Measurements from ENCODE around the gene DCX. TPM values are rescaled to one million over a fixed set of nuclear protein-coding genes. Genes with fewer than 3 reads are reported as not detected.

DCX gene
- total RNA-seq (under 1 TPM in 1 of 4 donors, not detected in 3; 0.06 TPM), polyA plus RNA-seq (not detected)
- long read RNA-seq, donor 1, result 0 reads
- long read RNA-seq, donor 2, result 0 reads
- long read RNA-seq, donor 3, result 0 reads
- long read RNA-seq, donor 4, result 0 reads

- Histone ChIP-seq H3K4me3 (ENCODE audit: low read length) (no peak within 1 kb of the TSS), H3K27ac (ENCODE audit: low read length) (no peak within 1 kb of the TSS), H3K27me3 (ENCODE audit: control insufficient read depth, insufficient read depth) (no peaks in the 10 kb centered on the region), H3K4me1 (ENCODE audit: control insufficient read depth, insufficient read depth, low read length) (no peaks in the 10 kb centered on the region), H3K9me3 (ENCODE audit: control insufficient read depth, low read length) (no peaks in the 10 kb centered on the region)
- no peak for DNase-seq
- WGBS, result 6% methylated on average over 3 of the region's 3 CpGs
- intact Hi-C loops (cut with DNase I), result no loop called here
- no peak for ATAC-seq
Measured at GRCh38 chrX:111411983-111412382, at the start of gene DCX. Gene DCX, minus strand, starts transcription at chrX:111412192. Its CDS starts 1,794 bp downstream, at chrX:111410398.

- Histone ChIP-seq H3K4me3 (ENCODE audit: low read length) (no peak overlapping the region), H3K4me1 (ENCODE audit: control insufficient read depth, insufficient read depth, low read length) (no peaks in the 10 kb centered on the region), H3K27ac (ENCODE audit: low read length) (no peak overlapping the region), H3K27me3 (ENCODE audit: control insufficient read depth, insufficient read depth) (no peaks in the 10 kb centered on the region), H3K9me3 (ENCODE audit: control insufficient read depth, low read length) (no peaks in the 10 kb centered on the region)
- DNase-seq (no peak), ATAC-seq (no peak)
- intact Hi-C loops (cut with DNase I), result no loop called here
Measured at GRCh38 chrX:111460607-111461006, 48.6 kb upstream of the DCX start.

- Histone ChIP-seq H3K4me3 (ENCODE audit: low read length) (no peak overlapping the region), H3K9me3 (ENCODE audit: control insufficient read depth, low read length) (no peaks in the 10 kb centered on the region), H3K27me3 (ENCODE audit: control insufficient read depth, insufficient read depth) (no peaks in the 10 kb centered on the region), H3K4me1 (ENCODE audit: control insufficient read depth, insufficient read depth, low read length) (no peaks in the 10 kb centered on the region), H3K27ac (ENCODE audit: low read length) (no peak overlapping the region)
- WGBS, result 26% methylated on average over 3 of the region's 3 CpGs
- DNase-seq, result no peak
- intact Hi-C loops (cut with DNase I), result loop anchor here in 1 of 4 donors (10.0 kb wide), 1 partner anchor 182 kb away; no protein-coding TSS in a partner anchor
- no peak for ATAC-seq
Measured at GRCh38 chrX:111447298-111447697, 35.3 kb upstream of the DCX start.

- no peak for DNase-seq
Measured at GRCh38 chrX:111445485-111445884, 33.5 kb upstream of the DCX start.

GRCh38 chrX:111444881-111445280 is 32.9 kb upstream of the DCX start:
- ATAC-seq (no peak), DNase-seq (no peak)
- Histone ChIP-seq H3K27ac (ENCODE audit: low read length) (no peak overlapping the region), H3K4me3 (ENCODE audit: low read length) (no peak overlapping the region), H3K4me1 (ENCODE audit: control insufficient read depth, insufficient read depth, low read length) (no peaks in the 10 kb centered on the region), H3K9me3 (ENCODE audit: control insufficient read depth, low read length) (no peaks in the 10 kb centered on the region), H3K27me3 (ENCODE audit: control insufficient read depth, insufficient read depth) (no peaks in the 10 kb centered on the region)
- intact Hi-C loops (cut with DNase I), result loop anchor here in 1 of 4 donors (10.0 kb wide), 1 partner anchor 180 kb away; no protein-coding TSS in a partner anchor
- 44% methylated on average over 6 of the region's 6 CpGs for WGBS

More at GRCh38 chrX:111445485-111445884, 33.5 kb upstream of the DCX start:
- intact Hi-C loops (cut with DNase I), result loop anchor here in 1 of 4 donors (10.0 kb wide), 1 partner anchor 181 kb away; no protein-coding TSS in a partner anchor
- ATAC-seq, result peak in 1 of 2 donors; percentile 25
- Histone ChIP-seq H3K4me1 (ENCODE audit: control insufficient read depth, insufficient read depth, low read length) (no peaks in the 10 kb centered on the region), H3K4me3 (ENCODE audit: low read length) (no peak overlapping the region), H3K27me3 (ENCODE audit: control insufficient read depth, insufficient read depth) (no peaks in the 10 kb centered on the region), H3K27ac (ENCODE audit: low read length) (no peak overlapping the region), H3K9me3 (ENCODE audit: control insufficient read depth, low read length) (no peaks in the 10 kb centered on the region)
- 29% methylated on average over 3 of the region's 3 CpGs for WGBS

GRCh38 chrX:111443946-111444345 is 32.0 kb upstream of the DCX start:
- DNase-seq (no peak), ATAC-seq (no peak)
- H3K27me3 ChIP-seq (ENCODE audit: control insufficient read depth, insufficient read depth), result no peaks in the 10 kb centered on the region
- H3K4me3 ChIP-seq (ENCODE audit: low read length), result no peak overlapping the region
- no peaks in the 10 kb centered on the region for H3K9me3 ChIP-seq (ENCODE audit: control insufficient read depth, low read length)
- intact Hi-C loops (cut with DNase I), result loop anchor here in 1 of 4 donors (10.0 kb wide), 1 partner anchor 179 kb away; no protein-coding TSS in a partner anchor
- no peak overlapping the region for H3K27ac ChIP-seq (ENCODE audit: low read length)
- 95% methylated on average over 1 of the region's 1 CpG for WGBS
- H3K4me1 ChIP-seq (ENCODE audit: control insufficient read depth, insufficient read depth, low read length), result no peaks in the 10 kb centered on the region

- Histone ChIP-seq H3K4me1 (ENCODE audit: control insufficient read depth, insufficient read depth, low read length) (no peaks in the 10 kb centered on the region), H3K9me3 (ENCODE audit: control insufficient read depth, low read length) (no peaks in the 10 kb centered on the region), H3K27me3 (ENCODE audit: control insufficient read depth, insufficient read depth) (no peaks in the 10 kb centered on the region), H3K4me3 (ENCODE audit: low read length) (no peak overlapping the region), H3K27ac (ENCODE audit: low read length) (no peak overlapping the region)
- 91% methylated on average over 2 of the region's 2 CpGs for WGBS
- intact Hi-C loops (cut with DNase I), result loop anchor here in 1 of 4 donors (10.0 kb wide), 1 partner anchor 178 kb away; no protein-coding TSS in a partner anchor
- DNase-seq (no peak), ATAC-seq (no peak)
Measured at GRCh38 chrX:111442791-111443190, 30.8 kb upstream of the DCX start.

GRCh38 chrX:111435469-111435868 is 23.5 kb upstream of the DCX start:
- WGBS, result 54% methylated on average over 1 of the region's 1 CpG
- Histone ChIP-seq H3K4me3 (ENCODE audit: low read length) (no peak overlapping the region), H3K9me3 (ENCODE audit: control insufficient read depth, low read length) (no peaks in the 10 kb centered on the region), H3K4me1 (ENCODE audit: control insufficient read depth, insufficient read depth, low read length) (no peaks in the 10 kb centered on the region), H3K27ac (ENCODE audit: low read length) (no peak overlapping the region), H3K27me3 (ENCODE audit: control insufficient read depth, insufficient read depth) (no peaks in the 10 kb centered on the region)
- intact Hi-C loops (cut with DNase I), result no loop called here
- ATAC-seq, result no peak
- no peak for DNase-seq

- Histone ChIP-seq H3K4me1 (ENCODE audit: control insufficient read depth, insufficient read depth, low read length) (no peaks in the 10 kb centered on the region), H3K4me3 (ENCODE audit: low read length) (no peak overlapping the region), H3K9me3 (ENCODE audit: control insufficient read depth, low read length) (no peaks in the 10 kb centered on the region), H3K27ac (ENCODE audit: low read length) (no peak overlapping the region), H3K27me3 (ENCODE audit: control insufficient read depth, insufficient read depth) (no peaks in the 10 kb centered on the region)
- DNase-seq (no peak), ATAC-seq (no peak)
- WGBS, result 53% methylated on average over 2 of the region's 2 CpGs
- intact Hi-C loops (cut with DNase I), result no loop called here
Measured at GRCh38 chrX:111431001-111431400, 19.0 kb upstream of the DCX start.

GRCh38 chrX:111411557-111411956 is 435 bp downstream of the DCX start:
- ATAC-seq, result no peak
- no peak overlapping the region for H3K27ac ChIP-seq (ENCODE audit: low read length)
- WGBS, result 27% methylated on average over 2 of the region's 2 CpGs

GRCh38 chrX:111410590-111411078 is 1.4 kb downstream of the DCX start:
- ATAC-seq (no peak), DNase-seq (no peak)
- Histone ChIP-seq H3K27me3 (ENCODE audit: control insufficient read depth, insufficient read depth) (no peaks in the 10 kb centered on the region), H3K27ac (ENCODE audit: low read length) (no peak overlapping the region), H3K4me3 (ENCODE audit: low read length) (no peak overlapping the region), H3K9me3 (ENCODE audit: control insufficient read depth, low read length) (no peaks in the 10 kb centered on the region), H3K4me1 (ENCODE audit: control insufficient read depth, insufficient read depth, low read length) (no peaks in the 10 kb centered on the region)
- 14% methylated on average over 2 of the region's 2 CpGs for WGBS
- intact Hi-C loops (cut with DNase I), result no loop called here

More at GRCh38 chrX:111411557-111411956, 435 bp downstream of the DCX start:
- no peak for DNase-seq
- Histone ChIP-seq H3K9me3 (ENCODE audit: control insufficient read depth, low read length) (no peaks in the 10 kb centered on the region), H3K27me3 (ENCODE audit: control insufficient read depth, insufficient read depth) (no peaks in the 10 kb centered on the region), H3K4me3 (ENCODE audit: low read length) (no peak overlapping the region), H3K4me1 (ENCODE audit: control insufficient read depth, insufficient read depth, low read length) (no peaks in the 10 kb centered on the region)
- intact Hi-C loops (cut with DNase I), result no loop called here

Measured in right cardiac atrium (tissue), 5 donors.